ENCODE measurements around the gene CDC42EP1. TPM values are rescaled to one million over a fixed set of nuclear protein-coding genes. Genes with fewer than 3 reads are reported as not detected.

CDC42EP1 gene
- polyA plus RNA-seq, 1 donor from 2014 or later, result 0.24 TPM

DNA sequence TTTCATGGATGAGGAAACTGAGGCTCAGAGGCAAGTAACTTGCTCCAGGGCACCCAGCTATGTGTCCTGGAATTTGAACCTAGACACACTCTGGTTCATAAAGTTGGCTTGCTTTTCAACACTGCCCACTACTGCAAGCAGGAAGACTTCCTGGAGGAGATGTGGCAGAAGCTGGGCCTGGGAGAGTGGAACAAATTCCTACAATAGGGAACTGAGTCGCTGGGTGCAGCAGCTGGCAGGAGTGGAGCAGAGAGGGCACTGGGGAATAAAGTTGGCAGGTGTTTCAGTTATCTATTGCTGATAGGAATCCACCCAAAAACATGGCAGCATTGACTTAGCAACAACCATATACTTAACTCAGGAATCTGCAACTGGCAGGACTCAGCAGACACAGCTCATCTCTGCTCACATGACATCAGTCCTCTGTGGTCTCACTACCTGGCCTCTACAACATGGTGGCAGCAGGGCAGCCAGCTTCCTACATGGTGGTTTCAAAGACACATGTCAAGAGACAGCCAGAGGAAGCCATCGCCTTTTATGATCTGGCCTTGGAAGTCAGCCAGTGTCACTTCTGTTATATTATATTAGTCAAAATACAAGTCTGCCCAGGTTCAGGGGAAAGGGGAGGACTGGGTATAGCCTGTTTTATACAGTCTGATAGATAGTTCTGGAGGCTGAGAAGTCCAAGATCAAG, 30.5 kb upstream of the CDC42EP1 start:
- H3F3A ChIP-seq (ENCODE audit: insufficient read depth, low read length, poor library complexity, severe bottlenecking), result no peaks in the 10 kb centered on the region
- no peaks in the 10 kb centered on the region for H3K36me3 ChIP-seq (ENCODE audit: insufficient read depth, low read length)
- no peaks in the 10 kb centered on the region for H3K27me3 ChIP-seq (ENCODE audit: insufficient read depth, low read depth, low read length)
- no peak overlapping the region for H3K4me2 ChIP-seq (ENCODE audit: low read length)
- no peaks in the 10 kb centered on the region for H3K79me2 ChIP-seq (replicated peaks; ENCODE audit: insufficient read depth, low read length)
- H4K20me1 ChIP-seq (ENCODE audit: insufficient read depth), result no peaks in the 10 kb centered on the region
- TF ChIP-seq, protein P1, sequence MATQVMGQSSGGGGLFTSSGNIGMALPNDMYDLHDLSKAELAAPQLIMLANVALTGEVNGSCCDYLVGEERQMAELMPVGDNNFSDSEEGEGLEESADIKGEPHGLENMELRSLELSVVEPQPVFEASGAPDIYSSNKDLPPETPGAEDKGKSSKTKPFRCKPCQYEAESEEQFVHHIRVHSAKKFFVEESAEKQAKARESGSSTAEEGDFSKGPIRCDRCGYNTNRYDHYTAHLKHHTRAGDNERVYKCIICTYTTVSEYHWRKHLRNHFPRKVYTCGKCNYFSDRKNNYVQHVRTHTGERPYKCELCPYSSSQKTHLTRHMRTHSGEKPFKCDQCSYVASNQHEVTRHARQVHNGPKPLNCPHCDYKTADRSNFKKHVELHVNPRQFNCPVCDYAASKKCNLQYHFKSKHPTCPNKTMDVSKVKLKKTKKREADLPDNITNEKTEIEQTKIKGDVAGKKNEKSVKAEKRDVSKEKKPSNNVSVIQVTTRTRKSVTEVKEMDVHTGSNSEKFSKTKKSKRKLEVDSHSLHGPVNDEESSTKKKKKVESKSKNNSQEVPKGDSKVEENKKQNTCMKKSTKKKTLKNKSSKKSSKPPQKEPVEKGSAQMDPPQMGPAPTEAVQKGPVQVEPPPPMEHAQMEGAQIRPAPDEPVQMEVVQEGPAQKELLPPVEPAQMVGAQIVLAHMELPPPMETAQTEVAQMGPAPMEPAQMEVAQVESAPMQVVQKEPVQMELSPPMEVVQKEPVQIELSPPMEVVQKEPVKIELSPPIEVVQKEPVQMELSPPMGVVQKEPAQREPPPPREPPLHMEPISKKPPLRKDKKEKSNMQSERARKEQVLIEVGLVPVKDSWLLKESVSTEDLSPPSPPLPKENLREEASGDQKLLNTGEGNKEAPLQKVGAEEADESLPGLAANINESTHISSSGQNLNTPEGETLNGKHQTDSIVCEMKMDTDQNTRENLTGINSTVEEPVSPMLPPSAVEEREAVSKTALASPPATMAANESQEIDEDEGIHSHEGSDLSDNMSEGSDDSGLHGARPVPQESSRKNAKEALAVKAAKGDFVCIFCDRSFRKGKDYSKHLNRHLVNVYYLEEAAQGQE (IDR thresholded peaks at IDR 0.05; ENCODE audit: borderline replicate concordance), result no peak
- TF ChIP-seq, protein P2, sequence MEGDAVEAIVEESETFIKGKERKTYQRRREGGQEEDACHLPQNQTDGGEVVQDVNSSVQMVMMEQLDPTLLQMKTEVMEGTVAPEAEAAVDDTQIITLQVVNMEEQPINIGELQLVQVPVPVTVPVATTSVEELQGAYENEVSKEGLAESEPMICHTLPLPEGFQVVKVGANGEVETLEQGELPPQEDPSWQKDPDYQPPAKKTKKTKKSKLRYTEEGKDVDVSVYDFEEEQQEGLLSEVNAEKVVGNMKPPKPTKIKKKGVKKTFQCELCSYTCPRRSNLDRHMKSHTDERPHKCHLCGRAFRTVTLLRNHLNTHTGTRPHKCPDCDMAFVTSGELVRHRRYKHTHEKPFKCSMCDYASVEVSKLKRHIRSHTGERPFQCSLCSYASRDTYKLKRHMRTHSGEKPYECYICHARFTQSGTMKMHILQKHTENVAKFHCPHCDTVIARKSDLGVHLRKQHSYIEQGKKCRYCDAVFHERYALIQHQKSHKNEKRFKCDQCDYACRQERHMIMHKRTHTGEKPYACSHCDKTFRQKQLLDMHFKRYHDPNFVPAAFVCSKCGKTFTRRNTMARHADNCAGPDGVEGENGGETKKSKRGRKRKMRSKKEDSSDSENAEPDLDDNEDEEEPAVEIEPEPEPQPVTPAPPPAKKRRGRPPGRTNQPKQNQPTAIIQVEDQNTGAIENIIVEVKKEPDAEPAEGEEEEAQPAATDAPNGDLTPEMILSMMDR (IDR thresholded peaks at IDR 0.05; ENCODE audit: poor library complexity, severe bottlenecking), result no peak
- TF ChIP-seq EP300 (conservative IDR thresholded peaks at IDR 0.05; ENCODE audit: poor library complexity, severe bottlenecking) (no peak), RAD21 (conservative IDR thresholded peaks at IDR 0.05) (no peak), SMC3 (conservative IDR thresholded peaks at IDR 0.05; ENCODE audit: poor library complexity) (no peak)
- no peak overlapping the region for H3K9ac ChIP-seq (ENCODE audit: low read length)
- H3K4me3 ChIP-seq (ENCODE audit: low read length), result no peak overlapping the region
- no peaks in the 10 kb centered on the region for H3K9me2 ChIP-seq (ENCODE audit: insufficient read depth, low read length)
- H2AFZ ChIP-seq (ENCODE audit: low read depth, low read length), result no peak overlapping the region
- no peak overlapping the region for H3K27ac ChIP-seq (ENCODE audit: low read length)
- H3K9me3 ChIP-seq (ENCODE audit: low read length), result no peaks in the 10 kb centered on the region

DNA sequence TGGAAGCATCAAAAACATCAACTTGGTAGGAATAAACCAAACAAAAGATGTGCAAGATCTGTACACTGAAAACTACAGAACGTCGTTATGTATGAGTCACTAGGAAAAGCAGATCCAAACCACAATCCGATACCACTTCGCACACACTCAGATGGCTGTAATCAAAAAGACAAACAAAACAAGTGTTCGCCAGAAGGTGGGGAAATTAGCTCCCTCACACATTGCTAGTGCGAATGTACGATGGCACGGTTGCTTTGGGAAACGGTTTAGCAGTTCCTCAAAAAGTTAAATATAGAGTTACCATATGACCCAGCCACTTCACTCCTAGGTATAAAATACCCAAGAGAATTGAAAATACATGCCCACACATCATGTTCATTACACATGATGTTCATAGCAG, 26.3 kb upstream of the CDC42EP1 start:
- Histone ChIP-seq H3K9me3 (ENCODE audit: low read length) (no peaks in the 10 kb centered on the region), H3F3A (ENCODE audit: insufficient read depth, low read length, poor library complexity, severe bottlenecking) (no peaks in the 10 kb centered on the region), H4K20me1 (ENCODE audit: insufficient read depth) (no peaks in the 10 kb centered on the region), H3K4me3 (ENCODE audit: low read length) (no peak overlapping the region), H3K9me2 (ENCODE audit: insufficient read depth, low read length) (no peaks in the 10 kb centered on the region), H3K36me3 (ENCODE audit: insufficient read depth, low read length) (no peaks in the 10 kb centered on the region), H3K9ac (ENCODE audit: low read length) (no peak overlapping the region), H3K27ac (ENCODE audit: low read length) (no peak overlapping the region), H3K79me2 (replicated peaks; ENCODE audit: insufficient read depth, low read length) (no peaks in the 10 kb centered on the region), H3K27me3 (ENCODE audit: insufficient read depth, low read depth, low read length) (no peaks in the 10 kb centered on the region), H3K4me2 (ENCODE audit: low read length) (no peak overlapping the region), H2AFZ (ENCODE audit: low read depth, low read length) (no peak overlapping the region)
- TF ChIP-seq EZH2 (IDR thresholded peaks at IDR 0.05; ENCODE audit: borderline replicate concordance, insufficient read depth, low read length, poor library complexity, severe bottlenecking) (no peak), POLR2AphosphoS5 (IDR thresholded peaks at IDR 0.05) (no peak), TAF1 (IDR thresholded peaks at IDR 0.05; ENCODE audit: low read depth) (no peak), SMC3 (conservative IDR thresholded peaks at IDR 0.05; ENCODE audit: poor library complexity) (no peak), EP300 (conservative IDR thresholded peaks at IDR 0.05; ENCODE audit: poor library complexity, severe bottlenecking) (no peak), MXI1 (conservative IDR thresholded peaks at IDR 0.05; ENCODE audit: poor library complexity, severe bottlenecking) (no peak), RAD21 (conservative IDR thresholded peaks at IDR 0.05) (no peak)
- TF ChIP-seq, protein P2 (IDR thresholded peaks at IDR 0.05; ENCODE audit: poor library complexity, severe bottlenecking), result no peak
- TF ChIP-seq, protein P1 (IDR thresholded peaks at IDR 0.05; ENCODE audit: borderline replicate concordance), result no peak
